GM21390 (cell line): Measurements from ENCODE around the gene B4GALNT3.

ENCODE experiments used
- ATAC-seq: cut with Tn5 transposase; IDR thresholded peaks from one replicate; pipeline ENCODE4 v1.9.1; 2021; ENCODE audit not compliant: unreplicated experiment

B4GALNT3 gene

GRCh38 chr12:508145-508544 is 48.4 kb downstream of the B4GALNT3 start:
- no peak for ATAC-seq

GRCh38 chr12:508795-509194 is 49.1 kb downstream of the B4GALNT3 start:
- no peak for ATAC-seq

- no peak for ATAC-seq
These were observed 49.8 kb downstream of the B4GALNT3 start for GRCh38 chr12:509500-509899.

GRCh38 chr12:510071-510825 is 50.5 kb downstream of the B4GALNT3 start:
- no peak for ATAC-seq

- no peak for ATAC-seq
These were observed 53.2 kb downstream of the B4GALNT3 start for GRCh38 chr12:512933-513332.

GRCh38 chr12:513446-513845 is 53.7 kb downstream of the B4GALNT3 start:
- ATAC-seq = no peak

- no peak for ATAC-seq
These were observed 57.8 kb downstream of the B4GALNT3 start for GRCh38 chr12:517538-517937.

GRCh38 chr12:520119-520518 is 60.4 kb downstream of the B4GALNT3 start:
- no peak for ATAC-seq

GRCh38 chr12:522692-523378 is 63.1 kb downstream of the B4GALNT3 start:
- ATAC-seq = no peak

GRCh38 chr12:524167-524951 is 64.6 kb downstream of the B4GALNT3 start:
- no peak for ATAC-seq

- ATAC-seq = no peak
These were observed 66.3 kb downstream of the B4GALNT3 start for GRCh38 chr12:526089-526488.

- ATAC-seq = no peak
These were observed 67.5 kb downstream of the B4GALNT3 start for GRCh38 chr12:527241-527640.

- ATAC-seq = no peak
These were observed 68.0 kb downstream of the B4GALNT3 start for GRCh38 chr12:527729-528128.

- ATAC-seq = no peak
These were observed 70.6 kb downstream of the B4GALNT3 start for GRCh38 chr12:530308-530707.

GRCh38 chr12:530821-531220 is 71.1 kb downstream of the B4GALNT3 start:
- no peak for ATAC-seq

GRCh38 chr12:531951-532585 is 72.3 kb downstream of the B4GALNT3 start:
- ATAC-seq = no peak

- ATAC-seq = no peak
These were observed 73.3 kb downstream of the B4GALNT3 start for GRCh38 chr12:532908-533565.

- no peak for ATAC-seq
These were observed 74.0 kb downstream of the B4GALNT3 start for GRCh38 chr12:533718-534117.

GRCh38 chr12:534216-534615 is 74.5 kb downstream of the B4GALNT3 start:
- no peak for ATAC-seq

- ATAC-seq = no peak
These were observed 75.7 kb downstream of the B4GALNT3 start for GRCh38 chr12:535396-535795.

GRCh38 chr12:536751-537245 is 77.1 kb downstream of the B4GALNT3 start:
- no peak for ATAC-seq
